HL-60 (cell line): ENCODE data around the gene RBM6.

ENCODE experiments used
- DNase-seq, 2 experiments: peaks; one replicate each; pipeline ENCODE4 v3.0.0-alpha.2; 2010 to 2020; ENCODE audit warnings: low read depth in 1 of 2, low spot score in 1 of 2
- H3K27ac ChIP-seq: fragments of 250-450 bp; sonication (Bioruptor Pico); replicated peaks from 2 replicates; pipeline ENCODE4 v1.5.1; 2020; ENCODE audit warnings: mild to moderate bottlenecking, moderate library complexity
- H3K27me3 ChIP-seq: fragments of 250-450 bp; sonication (Bioruptor Pico); 2 replicates; pipeline ENCODE4 v1.5.1; 2021; ENCODE audit warnings: mild to moderate bottlenecking, moderate library complexity; ENCODE audit not compliant: insufficient read depth, poor library complexity, severe bottlenecking
- H3K4me3 ChIP-seq: replicated peaks from 2 replicates; pipeline ENCODE4 v1.5.1; 2011; ENCODE audit warnings: mild to moderate bottlenecking, control low read depth, low read length; ENCODE audit not compliant: insufficient read depth
- GABPA ChIP-seq: IDR thresholded peaks from 2 replicates; pipeline ENCODE4 v1.6.1; 2012; ENCODE audit warnings: low read depth
- POLR2AphosphoS5 ChIP-seq: IDR thresholded peaks from 2 replicates; pipeline ENCODE4 v1.6.1; 2012; ENCODE audit warnings: low read depth
- SPI1 ChIP-seq: IDR thresholded peaks from 2 replicates; pipeline ENCODE4 v1.6.1; 2012; ENCODE audit warnings: low read depth, mild to moderate bottlenecking, borderline replicate concordance
- TF ChIP-seq, protein P1 (sequence below): IDR thresholded peaks from 2 replicates; pipeline ENCODE4 v1.6.1; 2012; ENCODE audit warnings: low read depth; ENCODE audit not compliant: insufficient replicate concordance
- TF ChIP-seq, protein P2 (sequence below): IDR thresholded peaks from one replicate; pipeline ENCODE4 v1.5.1; 2011; ENCODE audit warnings: low read length, control low read depth, inconsistent platforms; ENCODE audit not compliant: insufficient read depth

The RBM6 gene

GRCh38 chr3:49968346-49968745 lies 28.4 kb downstream of the RBM6 start:
- no peak for DNase-seq
- no peak for TF ChIP-seq POLR2AphosphoS5
- no peak for TF ChIP-seq GABPA
- no peak for TF ChIP-seq SPI1
- TF ChIP-seq, protein P1, sequence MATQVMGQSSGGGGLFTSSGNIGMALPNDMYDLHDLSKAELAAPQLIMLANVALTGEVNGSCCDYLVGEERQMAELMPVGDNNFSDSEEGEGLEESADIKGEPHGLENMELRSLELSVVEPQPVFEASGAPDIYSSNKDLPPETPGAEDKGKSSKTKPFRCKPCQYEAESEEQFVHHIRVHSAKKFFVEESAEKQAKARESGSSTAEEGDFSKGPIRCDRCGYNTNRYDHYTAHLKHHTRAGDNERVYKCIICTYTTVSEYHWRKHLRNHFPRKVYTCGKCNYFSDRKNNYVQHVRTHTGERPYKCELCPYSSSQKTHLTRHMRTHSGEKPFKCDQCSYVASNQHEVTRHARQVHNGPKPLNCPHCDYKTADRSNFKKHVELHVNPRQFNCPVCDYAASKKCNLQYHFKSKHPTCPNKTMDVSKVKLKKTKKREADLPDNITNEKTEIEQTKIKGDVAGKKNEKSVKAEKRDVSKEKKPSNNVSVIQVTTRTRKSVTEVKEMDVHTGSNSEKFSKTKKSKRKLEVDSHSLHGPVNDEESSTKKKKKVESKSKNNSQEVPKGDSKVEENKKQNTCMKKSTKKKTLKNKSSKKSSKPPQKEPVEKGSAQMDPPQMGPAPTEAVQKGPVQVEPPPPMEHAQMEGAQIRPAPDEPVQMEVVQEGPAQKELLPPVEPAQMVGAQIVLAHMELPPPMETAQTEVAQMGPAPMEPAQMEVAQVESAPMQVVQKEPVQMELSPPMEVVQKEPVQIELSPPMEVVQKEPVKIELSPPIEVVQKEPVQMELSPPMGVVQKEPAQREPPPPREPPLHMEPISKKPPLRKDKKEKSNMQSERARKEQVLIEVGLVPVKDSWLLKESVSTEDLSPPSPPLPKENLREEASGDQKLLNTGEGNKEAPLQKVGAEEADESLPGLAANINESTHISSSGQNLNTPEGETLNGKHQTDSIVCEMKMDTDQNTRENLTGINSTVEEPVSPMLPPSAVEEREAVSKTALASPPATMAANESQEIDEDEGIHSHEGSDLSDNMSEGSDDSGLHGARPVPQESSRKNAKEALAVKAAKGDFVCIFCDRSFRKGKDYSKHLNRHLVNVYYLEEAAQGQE, result no peak
- TF ChIP-seq, protein P2, sequence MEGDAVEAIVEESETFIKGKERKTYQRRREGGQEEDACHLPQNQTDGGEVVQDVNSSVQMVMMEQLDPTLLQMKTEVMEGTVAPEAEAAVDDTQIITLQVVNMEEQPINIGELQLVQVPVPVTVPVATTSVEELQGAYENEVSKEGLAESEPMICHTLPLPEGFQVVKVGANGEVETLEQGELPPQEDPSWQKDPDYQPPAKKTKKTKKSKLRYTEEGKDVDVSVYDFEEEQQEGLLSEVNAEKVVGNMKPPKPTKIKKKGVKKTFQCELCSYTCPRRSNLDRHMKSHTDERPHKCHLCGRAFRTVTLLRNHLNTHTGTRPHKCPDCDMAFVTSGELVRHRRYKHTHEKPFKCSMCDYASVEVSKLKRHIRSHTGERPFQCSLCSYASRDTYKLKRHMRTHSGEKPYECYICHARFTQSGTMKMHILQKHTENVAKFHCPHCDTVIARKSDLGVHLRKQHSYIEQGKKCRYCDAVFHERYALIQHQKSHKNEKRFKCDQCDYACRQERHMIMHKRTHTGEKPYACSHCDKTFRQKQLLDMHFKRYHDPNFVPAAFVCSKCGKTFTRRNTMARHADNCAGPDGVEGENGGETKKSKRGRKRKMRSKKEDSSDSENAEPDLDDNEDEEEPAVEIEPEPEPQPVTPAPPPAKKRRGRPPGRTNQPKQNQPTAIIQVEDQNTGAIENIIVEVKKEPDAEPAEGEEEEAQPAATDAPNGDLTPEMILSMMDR, result no peak
- no peaks in the 10 kb centered on the region for H3K27me3 ChIP-seq
- no peak overlapping the region for H3K4me3 ChIP-seq
- no peak overlapping the region for H3K27ac ChIP-seq

DNA sequence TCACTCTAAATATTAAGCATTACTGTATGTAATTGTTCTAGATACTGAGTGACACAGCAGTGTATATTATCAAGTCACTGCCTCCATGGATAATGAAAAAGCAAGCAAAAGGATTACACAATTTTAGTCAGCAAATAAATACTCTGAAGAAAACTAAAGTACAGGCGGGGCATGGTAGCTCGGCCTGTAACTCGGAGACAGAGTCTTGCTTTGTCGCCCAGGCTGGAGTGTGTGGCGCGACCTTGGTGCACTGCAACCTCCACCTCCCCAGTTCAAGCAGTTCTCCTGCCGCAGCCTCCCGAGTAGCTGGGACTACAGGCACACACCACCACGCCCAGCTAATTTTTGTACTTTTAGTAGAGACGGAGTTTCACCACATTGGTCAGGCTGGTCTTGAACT lies 32.7 kb downstream of the RBM6 start:
- Histone ChIP-seq H3K4me3 (no peak overlapping the region), H3K27me3 (no peaks in the 10 kb centered on the region), H3K27ac (no peak overlapping the region)
- DNase-seq, result no peak
- TF ChIP-seq SPI1 (no peak), GABPA (no peak), POLR2AphosphoS5 (no peak)
- TF ChIP-seq, protein P1, result no peak

GRCh38 chr3:49976942-49977341 lies 37.0 kb downstream of the RBM6 start:
- Histone ChIP-seq H3K4me3 (no peak overlapping the region), H3K27ac (no peak overlapping the region), H3K27me3 (no peaks in the 10 kb centered on the region)
- DNase-seq, result no peak
- TF ChIP-seq GABPA (no peak), POLR2AphosphoS5 (no peak), SPI1 (no peak)
- TF ChIP-seq, protein P2, result no peak
- TF ChIP-seq, protein P1, result no peak

DNA sequence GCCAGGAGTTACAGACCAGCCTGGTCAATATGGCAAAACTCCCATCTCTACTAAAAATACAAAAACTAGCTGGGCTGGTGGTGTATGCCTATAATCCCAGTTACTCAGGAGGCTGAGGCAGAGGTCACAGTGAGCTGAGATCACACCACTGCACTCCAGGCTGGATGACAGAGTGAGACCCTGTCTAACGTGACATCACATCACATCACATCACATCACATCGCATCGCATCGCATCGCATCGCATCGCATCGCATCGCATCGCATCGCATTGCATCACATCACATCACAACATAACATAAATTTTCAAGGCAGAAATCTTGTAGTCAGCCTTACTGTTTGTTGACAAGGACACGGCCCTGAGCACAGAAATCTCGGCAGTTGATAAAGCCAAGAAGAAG lies 44.4 kb downstream of the RBM6 start:
- Histone ChIP-seq H3K4me3 (no peak overlapping the region), H3K27me3 (no peaks in the 10 kb centered on the region), H3K27ac (no peak overlapping the region)
- no peak for TF ChIP-seq GABPA
- no peak for TF ChIP-seq POLR2AphosphoS5
- TF ChIP-seq, protein P2, result no peak
- TF ChIP-seq, protein P1, result no peak
- TF ChIP-seq SPI1, result no peak
- no peak for DNase-seq
